ENCODE results near the gene FERMT2.
A peak's percentile ranks its signal among the peaks of the same experiment; 100 is the strongest.
"Not testable (repeated sequence)": the region's sequence is repeated elsewhere in the genome, so short reads cannot be mapped to it uniquely, and the experiment has no call there.

FERMT2 gene

DNA sequence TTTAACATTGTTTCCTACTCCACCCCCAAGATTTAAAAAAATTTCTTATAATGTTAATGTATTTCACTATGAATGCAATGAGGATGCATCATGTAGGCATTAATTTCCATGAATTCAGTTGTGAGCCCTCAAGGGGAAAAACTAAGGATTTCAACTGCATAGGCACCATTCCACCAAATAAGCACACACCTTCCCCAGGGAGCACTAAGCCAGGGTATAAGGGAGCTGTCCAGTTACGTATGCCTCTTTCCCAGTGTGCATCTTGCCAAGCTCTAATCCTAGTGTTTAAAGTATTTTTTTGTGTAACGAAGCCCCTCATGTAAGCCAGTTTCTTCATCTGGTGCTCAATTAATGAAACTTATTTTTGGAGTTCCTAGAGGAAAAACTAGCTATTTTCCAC lies 6.6 kb downstream of the FERMT2 start:
- DNase-seq (ENCODE audit: low read depth in 2 of 2) = no peak

DNA sequence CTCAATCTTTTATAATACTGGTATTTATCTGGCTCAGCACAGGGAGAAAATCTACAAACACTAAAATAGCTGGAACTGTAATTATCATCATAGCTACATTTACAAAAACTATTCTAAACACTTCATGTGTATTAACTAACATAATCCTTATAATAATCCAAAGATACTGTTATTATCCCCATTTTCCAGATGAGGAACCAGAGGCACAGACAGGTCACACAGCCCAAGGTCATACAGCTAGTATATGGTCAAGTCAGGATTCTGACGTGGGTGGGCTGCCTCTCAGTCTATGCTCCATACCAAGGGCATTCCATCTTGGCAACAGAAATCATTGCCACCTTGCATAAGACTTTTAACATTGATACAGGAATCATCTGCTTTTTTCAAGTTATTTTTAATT lies 11.4 kb downstream of the FERMT2 start:
- DNase-seq (ENCODE audit: low read depth in 2 of 2) = no peak

DNA sequence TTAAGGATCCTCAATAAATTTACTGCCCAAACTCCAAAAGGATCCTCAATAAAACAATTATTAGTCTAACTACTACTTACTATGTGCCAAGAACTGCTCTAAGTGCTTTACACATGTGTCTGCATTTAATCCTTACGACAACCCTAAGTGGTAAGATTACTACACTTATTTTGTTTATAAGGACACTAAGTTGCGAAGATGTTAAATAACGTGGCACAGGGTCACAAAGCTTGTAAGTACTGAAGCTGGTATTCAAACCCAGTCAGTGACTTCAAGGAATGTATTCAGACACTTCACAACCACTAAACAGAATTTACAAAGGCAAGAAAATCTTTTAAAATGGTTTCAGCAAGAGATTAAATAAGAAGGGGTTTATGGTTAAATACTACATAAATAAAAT lies 13.0 kb downstream of the FERMT2 start:
- DNase-seq (ENCODE audit: low read depth in 2 of 2) = no peak

DNA sequence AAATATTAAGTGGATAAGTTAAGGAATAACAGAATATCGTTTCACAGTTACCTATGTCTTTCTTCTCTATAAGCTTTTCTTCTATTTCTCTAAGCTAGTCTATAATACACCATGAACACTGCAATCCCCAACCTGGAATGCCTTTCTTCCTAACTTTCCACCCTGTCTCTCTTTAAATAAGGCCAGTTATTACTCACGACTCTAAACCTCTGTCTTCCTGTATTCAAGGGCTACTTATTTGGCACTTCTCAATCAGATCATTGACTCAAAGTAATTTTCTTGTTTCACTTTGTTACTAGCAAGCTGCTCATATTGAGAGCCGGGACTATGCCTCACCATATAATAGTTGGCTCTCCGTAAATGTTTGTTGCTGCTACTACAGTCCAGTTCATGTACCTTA lies 13.5 kb downstream of the FERMT2 start:
- no peak for DNase-seq (ENCODE audit: low read depth in 2 of 2)

DNA sequence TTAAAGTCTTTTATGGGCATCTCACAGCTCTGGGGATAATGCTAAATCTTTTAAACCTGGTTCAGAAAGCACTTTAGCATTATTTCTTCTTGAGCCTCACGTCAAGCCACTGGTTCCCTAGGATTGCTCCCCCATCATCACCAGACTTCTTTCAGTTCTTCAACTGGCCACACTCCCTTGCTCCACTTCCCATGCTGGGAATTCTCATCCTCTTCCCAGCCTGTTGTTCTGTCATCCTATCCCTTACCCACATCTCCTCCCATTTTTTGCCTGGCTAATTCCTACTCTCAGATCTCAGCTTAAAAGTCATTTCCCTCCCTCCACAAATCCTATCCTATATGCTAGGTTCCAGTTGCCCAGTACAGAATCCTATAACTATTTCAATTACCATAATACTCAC lies 14.4 kb downstream of the FERMT2 start:
- DNase-seq (ENCODE audit: low read depth in 2 of 2) = no peak

DNA sequence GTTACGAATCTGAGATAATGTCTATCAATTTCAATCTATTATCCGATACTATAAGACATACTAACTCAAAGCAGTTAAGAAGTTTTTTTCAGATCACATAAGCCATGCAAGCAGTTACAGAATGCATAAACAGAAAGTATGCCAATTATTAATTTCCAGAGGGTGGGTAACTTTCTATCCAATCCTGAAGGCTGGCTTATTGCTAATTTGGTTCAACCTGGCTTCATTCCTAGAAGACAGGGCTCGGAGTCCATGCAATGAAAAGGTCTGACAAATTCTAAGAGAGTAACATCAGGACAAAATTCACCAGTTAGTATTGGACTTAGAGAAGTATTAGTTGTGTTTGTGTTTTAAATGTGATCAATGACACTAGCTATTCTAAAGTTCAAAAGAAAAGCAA lies 15.0 kb downstream of the FERMT2 start:
- DNase-seq (ENCODE audit: low read depth in 2 of 2) = no peak

DNA sequence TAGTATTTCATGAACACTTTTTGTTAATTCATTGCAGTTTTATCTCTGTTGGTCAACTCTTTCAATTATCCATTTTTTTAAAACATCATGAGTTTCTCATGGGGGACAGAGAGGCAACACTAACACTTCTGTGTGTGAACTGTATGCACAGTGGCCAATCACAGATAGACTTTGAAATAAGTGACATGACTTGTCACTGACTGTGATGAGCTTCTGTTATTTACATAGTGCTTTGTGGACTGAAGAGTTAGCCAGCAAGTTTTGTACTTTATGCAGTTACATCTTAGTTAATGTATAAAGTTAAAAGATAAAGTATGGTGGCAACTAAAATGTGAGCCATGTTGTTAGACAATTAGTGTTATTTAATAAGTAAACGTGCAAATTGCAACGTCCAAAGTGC lies 16.1 kb downstream of the FERMT2 start:
- DNase-seq (ENCODE audit: low read depth in 2 of 2) = no peak

DNA sequence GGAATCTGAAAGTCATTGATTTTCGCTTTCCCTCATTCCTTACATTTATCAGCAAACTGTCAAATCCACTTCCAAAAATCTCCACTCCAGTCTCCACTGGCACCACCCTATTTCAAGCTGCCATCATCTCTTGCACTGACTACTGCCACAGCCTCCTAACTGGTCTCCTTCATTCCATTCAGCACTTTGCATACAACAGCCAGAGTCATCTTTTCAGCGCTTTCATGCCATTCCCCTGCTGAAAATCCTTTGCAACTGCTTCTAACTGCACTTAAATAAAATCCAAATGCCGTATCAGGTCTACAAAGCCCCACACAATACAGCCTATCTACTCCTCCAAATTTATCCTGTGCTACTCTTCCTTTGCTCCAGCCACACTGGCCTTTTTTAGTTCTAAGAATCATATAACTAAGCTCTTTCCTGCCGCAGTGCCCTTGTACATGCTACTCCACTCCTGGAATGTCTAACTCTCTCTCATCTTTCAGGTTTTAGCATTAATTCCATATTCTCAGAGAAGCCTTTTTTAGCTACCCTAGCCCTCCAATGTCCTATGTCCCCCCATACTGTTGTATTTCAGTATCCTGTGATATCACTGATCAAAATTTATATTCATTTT lies 21.6 kb downstream of the FERMT2 start:
- DNase-seq (ENCODE audit: low read depth in 2 of 2) = no peak

DNA sequence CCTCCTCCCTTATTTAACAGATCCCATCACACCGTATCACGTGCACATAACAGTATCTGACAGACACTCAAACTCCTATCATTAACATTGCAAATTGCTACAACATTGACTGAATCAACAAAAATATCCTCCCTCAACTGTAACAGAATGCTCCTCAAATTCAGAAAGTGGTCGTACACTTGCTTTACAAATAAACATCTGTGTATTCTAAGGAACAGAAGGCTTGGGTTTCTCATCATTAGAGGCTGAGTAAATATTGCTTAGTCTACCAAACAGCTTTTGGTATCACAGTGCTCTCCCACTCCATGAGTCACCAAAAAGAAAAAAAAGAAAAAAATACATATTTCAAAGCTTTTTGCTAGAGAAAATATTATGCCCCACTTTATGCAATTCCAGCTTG lies 23.9 kb downstream of the FERMT2 start:
- DNase-seq (ENCODE audit: low read depth in 2 of 2) = no peak

DNA sequence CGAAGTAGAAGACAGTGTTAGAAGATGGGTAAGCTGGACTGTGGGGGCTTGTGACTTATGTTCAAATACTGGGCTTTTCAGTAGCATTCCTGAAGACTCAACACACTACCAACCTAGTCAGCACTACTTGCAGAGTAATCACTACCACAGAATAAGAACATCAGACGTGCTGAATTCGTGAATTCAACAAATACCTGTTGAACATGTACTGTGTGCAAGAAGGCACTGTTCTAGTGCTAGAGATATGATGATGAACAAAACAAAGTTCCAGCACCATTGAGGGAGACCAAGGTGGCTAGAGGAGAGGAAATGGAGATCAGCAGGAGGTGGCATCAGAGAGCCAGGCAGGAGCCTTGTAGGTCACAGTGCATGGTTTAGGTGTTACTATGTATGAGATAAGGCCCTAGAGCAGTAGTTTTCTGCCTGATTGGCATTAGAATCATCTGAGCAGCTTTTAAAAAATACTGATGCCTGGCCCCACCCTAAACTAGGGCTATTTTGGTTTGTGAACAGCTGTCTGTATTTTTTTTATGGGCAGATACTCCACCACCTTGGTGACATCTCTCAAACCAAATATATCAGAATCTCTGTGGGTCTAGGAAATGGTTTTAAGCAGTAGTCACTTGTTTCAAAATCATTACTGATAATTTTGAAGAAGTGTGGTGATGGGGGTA lies 26.8 kb downstream of the FERMT2 start:
- DNase-seq (ENCODE audit: low read depth in 2 of 2) = no peak

DNA sequence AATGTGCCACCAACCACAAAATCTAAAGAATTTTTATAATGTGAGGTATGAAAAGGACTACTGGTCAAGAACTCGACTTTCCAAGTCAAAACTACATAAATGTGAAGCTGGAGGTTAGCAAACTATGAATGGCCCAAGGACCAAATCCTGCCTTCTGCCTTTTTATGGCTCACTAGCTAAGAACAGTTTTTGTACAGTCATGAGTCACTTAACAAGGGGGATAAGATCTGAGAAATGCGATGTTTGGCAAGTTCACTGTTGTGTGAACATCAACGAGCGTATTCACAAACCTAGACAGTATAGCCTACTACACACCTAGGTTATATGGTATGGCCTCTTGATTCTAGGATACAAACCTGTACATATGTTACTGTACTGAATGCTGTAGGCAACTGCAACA lies 28.2 kb downstream of the FERMT2 start:
- no peak for DNase-seq (ENCODE audit: low read depth in 2 of 2)

DNA sequence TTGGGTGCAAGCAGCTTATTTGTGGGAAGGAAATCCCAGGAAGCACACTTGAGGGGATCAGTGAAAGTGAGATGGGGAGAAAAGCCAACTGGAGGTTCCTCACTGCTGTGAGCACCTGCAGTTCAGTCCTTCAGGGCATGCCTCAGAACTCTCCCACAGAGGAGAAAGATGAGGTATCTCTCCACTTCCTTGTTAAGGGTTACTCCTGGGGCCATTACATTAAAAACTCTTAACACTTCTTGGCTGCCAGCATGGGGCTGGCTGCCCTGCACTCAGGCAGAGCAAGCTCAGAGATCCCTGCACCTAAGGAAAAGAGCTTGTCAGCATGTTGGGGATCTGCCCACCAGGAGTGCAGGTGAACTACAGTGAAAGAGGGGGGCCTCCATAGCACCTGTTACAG lies 28.8 kb downstream of the FERMT2 start:
- DNase-seq (ENCODE audit: low read depth in 2 of 2) = no peak

DNA sequence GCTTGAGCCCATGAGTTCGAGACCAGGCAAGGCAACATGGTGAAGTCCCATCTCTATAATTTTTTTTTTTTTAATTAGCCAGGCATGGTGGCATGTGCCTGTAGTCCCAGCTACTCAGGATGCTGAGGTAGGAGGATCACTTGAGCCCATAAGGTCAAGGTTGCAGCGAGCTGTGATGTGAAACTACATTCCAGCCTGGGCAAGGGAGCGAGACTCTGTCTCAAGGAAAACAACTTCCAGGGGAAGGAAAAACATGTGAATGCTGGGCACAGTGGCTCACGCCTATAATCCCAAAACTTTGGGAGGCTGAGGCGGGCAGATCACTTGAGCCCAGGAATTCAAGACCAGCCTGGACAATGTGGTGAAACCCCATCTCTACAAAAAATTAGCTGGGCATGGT lies 30.4 kb downstream of the FERMT2 start:
- not testable (repeated sequence) for DNase-seq (ENCODE audit: low read depth in 2 of 2)

DNA sequence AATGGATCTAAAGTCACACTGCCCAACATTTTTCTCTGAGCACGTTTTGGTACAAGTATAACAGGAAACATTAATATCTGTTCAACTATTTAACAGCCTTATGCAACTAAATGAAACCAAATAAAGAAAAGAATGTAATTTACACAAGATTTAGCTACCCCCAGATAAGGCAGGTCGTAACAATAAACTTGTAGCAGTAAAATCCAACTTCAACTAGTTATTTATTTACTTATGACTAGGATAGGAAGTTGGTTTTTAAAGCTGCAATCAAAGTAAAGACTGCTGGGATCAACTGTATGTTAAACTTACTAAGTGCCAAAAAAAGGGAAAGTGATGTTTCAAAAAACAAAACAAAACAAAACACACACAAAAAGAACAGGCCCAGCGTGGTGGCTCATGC lies 30.9 kb downstream of the FERMT2 start:
- DNase-seq (ENCODE audit: low read depth in 2 of 2) = no peak

DNA sequence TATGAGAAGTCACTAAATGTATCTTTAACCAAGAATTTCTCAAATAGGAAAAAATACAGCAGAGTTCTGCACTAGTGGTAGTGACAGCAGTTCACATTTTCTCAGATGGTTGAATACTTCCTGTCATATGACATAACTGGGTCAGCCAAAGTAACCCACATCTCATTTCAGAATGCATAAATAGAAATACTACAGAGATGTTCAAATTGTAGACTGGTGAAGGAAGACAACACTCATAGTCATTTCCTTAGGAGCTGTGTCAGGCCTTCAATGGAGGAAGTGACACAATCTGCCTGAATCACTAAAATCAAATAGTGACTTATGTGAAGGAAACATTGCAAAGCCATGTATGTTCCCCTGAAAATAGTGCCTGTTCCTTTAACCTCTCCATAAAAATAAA lies 32.4 kb downstream of the FERMT2 start:
- peak in 1 of 2 donors; percentile 3 for DNase-seq (ENCODE audit: low read depth in 2 of 2)

DNA sequence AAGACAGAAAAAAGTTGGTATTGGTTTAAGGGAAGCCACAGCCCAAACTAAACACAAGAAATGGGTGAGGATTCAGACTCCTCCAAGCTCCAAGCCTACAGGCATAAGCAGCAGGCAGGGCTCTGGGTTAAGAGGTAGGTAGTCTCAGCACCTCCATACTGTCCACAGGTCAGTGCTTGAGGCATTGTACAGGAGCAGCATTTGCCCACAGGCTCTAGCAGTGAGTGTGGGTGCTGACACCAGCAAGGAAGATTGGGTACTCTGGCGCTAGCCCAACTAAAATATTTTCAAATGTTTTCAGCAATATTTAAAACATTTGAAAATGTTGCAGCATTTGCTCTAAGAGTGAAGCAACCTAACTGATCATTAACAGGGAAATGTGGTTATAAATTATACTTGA lies 33.1 kb downstream of the FERMT2 start:
- no peak for DNase-seq (ENCODE audit: low read depth in 2 of 2)

DNA sequence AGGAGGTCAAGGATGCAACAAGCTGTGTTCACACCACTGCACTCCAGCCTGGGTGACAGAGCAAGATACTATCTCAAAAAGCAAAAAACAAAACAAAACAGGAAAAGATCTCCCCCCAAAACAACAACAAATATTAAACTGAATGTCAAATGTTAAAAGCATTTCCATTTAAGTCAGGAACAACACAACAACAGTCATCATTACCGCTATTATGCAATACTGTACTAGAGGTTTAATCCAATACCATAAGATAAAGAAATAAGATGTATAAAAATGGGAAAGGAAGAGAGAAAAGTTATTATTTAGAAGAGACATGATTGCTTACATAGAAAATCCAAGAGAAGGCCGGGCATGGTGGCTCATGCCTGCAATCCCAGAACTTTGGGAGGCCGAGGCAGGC lies 36.6 kb downstream of the FERMT2 start:
- no peak for DNase-seq (ENCODE audit: low read depth in 2 of 2)

DNA sequence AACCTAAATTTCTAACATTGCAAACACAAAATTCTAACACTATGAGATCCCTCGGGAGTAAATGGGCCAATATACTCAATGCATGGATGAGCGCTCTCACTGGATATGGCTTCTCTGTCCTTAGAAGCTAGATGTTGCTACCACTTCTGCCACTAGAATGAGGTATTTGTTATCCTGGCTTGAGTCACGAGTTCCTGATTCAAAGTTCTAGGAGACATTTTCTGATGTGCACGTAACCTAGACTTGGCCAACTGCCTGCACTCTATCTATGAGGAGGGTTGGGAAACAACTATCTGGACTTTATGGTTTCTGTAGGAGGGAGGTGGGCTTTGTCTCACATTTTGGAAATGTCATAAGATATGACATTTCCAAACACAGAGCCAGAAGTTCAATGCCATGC lies 37.6 kb downstream of the FERMT2 start:
- DNase-seq (ENCODE audit: low read depth in 2 of 2) = no peak

DNA sequence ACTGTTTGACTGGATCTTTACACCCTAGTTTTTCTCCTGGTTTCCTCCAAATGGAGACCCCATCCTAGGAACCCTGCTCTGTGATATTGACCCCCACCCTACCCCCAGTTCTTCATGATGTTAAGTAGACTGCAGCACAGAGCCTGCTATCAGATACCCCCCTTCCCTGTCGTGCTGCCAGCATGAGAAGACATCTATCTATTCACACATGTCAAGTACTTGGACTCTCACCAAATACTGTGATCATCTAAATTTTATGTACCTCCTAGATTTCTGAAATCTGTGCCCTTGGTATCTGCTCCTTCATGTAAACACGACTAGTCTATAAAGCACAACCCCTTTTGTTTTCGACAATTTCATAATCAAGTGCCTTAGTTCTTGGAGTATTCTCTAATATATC lies 38.9 kb downstream of the FERMT2 start:
- DNase-seq (ENCODE audit: low read depth in 2 of 2) = no peak

DNA sequence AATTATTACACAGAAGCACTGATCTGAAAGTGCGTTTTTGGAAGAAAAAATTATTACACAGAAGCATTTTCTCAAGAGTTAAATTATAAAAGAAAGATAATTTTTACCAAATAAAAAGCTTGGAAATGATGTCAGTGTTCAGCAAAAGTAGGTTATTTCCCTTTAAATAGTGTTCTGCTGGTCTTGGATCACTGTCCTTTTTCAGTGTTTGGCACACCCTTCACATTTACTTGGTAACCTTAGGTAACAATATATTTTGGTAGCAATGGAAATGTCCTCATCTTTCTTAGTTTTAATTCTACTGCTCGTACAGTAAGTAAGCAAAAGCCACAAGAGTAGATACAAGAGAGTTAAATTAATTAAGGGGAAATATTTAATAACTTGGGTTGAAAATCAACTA lies 40.3 kb downstream of the FERMT2 start:
- DNase-seq (ENCODE audit: low read depth in 2 of 2) = no peak

DNA sequence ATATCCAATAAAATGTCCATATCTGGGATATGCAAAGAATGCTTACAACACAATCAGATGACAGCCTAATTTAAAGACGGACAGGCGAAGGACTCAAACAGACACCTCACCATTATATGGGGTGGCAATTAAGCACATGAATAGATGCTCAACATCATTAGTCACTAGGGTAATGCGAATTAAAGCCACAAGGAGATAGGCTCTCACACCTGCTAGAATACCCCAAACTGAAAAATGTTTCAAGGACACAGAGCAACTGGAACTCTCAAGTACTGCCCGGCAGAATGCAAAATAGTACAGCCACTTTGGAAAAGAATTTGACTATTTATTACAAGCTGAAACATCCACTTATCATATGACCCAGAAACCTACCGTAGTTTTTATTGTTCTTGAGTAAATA lies 42.9 kb downstream of the FERMT2 start:
- DNase-seq (ENCODE audit: low read depth in 2 of 2) = no peak

DNA sequence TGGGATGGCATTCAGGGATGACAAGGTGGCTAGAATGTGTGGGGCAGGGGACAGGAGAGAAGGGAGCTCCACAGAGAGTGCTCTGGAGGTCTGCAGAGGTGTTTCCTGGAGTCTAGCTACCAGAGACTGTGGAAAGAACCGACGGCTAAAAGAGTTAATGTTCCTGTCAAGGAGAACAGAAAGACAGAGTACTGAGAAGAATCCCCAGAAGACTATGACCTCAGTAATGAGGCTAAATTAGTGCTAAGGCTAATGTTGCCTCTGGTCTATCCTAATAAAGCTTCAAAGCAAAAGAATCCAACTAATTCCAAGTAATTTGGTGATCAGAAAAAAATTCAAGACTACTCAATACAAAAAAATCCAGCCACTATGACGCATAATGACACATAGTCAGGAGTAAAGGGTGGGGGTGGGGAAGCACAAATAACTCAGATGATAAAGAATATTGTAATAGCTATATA lies 44.7 kb downstream of the FERMT2 start:
- DNase-seq (ENCODE audit: low read depth in 2 of 2) = no peak

DNA sequence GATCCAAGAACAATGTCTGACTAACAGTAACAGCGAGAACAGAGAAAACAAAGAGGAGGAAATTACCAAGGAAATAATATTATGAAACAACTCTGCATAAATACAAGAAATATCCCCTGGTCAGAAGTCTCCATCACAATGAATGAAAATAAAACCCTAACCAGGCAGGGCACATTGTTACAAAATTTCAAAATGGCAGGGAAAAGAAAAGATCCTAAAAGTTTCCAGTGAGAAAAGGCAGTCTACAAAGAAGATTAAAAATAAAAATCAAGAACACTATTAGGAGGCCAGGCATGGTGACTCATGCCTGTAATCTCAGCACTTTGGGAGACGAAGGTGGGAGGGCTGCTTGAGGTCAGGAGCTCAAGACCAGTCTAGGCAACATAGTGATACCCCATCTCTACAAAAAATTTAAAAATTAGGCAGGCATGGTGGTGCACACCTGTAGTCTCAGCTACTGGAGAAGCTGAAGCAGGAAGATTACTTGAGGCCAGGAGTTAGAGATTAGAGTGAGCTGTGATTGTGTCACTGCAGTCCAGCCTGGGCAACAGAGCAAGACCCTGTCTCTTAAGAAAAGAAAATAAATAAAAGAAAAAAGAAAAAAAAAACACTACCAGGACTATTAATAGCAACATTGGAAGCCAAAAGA lies 47.8 kb downstream of the FERMT2 start:
- no peak for DNase-seq (ENCODE audit: low read depth in 2 of 2)

Data from stimulated activated CD8-positive, alpha-beta memory T cell treated with anti-CD3 and anti-CD28 coated beads, Interleukin-15, amount 100 ng/mL, for 4 hours (primary cell).